HG02798 (cell line): ENCODE results near the gene TBCB.
A peak's percentile ranks its signal among the peaks of the same experiment; 100 is the strongest.
"Not testable (repeated sequence)": the region's sequence is repeated elsewhere in the genome, so short reads cannot be mapped to it uniquely, and the experiment has no call there.

Experiments used
- ATAC-seq: cut with Tn5 transposase; IDR thresholded peaks from one replicate; pipeline ENCODE4 v1.9.1; 2021; ENCODE audit warnings: mild to moderate bottlenecking; ENCODE audit not compliant: unreplicated experiment, poor library complexity

The TBCB gene

DNA sequence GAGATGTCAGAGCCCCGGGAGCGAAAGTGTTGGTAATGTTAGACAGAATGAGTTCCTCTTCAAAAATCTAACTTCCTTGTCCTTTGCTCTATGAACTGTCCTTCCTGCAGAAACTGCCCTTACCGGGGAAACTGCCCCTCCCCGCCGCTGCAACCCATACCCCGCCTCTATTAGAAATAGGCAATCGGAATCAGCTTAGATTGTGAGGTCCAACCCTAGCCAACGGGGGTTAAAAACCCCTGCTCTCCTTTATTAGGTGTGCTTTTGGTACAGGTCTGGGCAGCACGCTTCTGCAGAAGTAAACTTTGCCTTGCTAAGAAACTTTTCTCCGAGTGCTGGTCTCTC lies 13.1 kb downstream of the TBCB start:
- ATAC-seq = peak; percentile 4

DNA sequence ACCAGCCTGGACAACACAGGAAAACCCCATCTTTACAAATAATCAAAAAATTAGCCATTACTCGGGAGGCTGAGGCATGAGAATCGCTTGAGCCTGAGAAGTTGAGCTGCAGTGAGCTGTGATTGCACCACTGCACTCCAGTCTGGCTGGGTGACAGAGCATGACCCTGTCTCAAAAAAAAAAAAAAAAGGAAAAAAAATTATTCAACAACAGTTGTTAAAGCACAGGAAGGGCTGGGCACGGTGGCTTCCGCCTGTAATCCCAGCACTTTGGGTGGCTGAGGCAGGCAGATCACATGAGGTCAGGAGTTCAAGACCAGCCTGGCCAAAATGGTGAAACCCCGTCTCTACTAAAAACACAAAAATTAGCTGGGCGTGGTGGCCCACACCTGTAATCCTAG lies 16.0 kb downstream of the TBCB start:
- ATAC-seq = not testable (repeated sequence)

DNA sequence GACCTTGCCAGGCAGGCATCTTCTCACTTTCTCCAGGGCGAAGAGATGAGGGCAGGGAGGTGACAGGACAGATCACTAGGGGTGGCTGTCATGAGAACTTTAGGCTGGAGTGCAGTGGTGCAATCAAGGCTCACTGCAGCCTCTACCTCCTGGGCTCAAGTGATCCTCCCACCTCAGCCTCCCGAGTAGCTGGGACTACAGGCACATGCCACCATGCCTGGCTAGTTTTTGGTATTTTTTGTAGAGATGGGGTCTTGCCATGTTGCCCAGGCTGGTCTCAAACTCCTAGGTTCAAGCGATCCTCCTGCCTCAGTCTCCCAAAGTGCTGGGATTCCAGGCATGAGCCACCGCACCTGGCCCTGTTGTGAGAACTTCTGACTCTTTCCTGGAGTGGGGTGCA lies 19.6 kb downstream of the TBCB start:
- not testable (repeated sequence) for ATAC-seq

DNA sequence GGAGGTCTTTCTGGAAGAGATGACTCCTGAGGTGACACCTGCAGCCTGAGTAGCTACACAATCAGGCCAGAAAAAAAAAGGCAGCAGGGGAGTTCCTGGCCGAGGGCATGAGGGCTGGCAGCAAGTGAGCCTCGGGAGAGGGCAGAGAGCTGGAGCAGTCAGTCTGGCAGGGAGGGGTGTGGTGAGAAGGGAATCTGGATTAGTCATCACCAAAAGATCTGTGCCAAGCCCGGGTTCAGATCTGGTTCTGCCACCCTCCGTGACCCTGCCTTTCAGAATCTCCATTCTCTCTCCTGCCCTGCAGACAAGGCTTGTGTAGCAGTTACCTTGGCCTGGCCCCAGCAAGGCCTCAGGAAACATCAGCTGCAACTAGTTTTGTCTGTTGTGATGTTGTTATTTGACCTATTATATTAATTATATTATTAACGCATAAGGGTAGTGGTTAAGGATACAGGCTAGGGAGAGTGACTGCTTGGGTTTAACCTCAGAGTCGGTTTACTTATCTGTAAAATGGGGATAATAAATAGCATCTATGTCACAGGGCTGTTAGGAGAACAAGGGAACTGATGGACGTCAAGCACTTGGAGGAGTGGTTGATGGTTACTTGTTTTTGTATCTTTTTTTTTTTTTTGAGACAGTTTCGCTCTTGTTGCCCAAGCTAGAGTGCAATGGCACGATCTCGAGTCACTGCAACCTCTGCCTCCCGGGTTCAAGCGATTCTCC lies 21.9 kb downstream of the TBCB start:
- no peak for ATAC-seq

DNA sequence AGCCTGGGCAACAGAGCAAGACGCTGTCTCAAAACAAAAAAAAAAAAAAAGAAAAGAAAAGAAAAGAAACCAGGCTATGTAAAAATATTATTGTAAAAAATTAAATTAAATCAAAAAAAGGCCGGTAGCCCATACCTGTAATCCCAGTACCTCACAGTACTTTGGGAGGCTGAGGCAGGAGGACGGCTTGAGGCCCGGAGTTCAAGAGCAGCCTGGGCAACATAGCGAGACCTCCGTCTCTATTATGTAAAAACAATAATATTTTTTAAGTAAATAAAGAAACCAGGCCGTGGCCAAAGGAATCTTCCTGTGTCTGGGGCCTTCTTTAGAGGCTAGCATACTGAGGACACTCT lies 23.8 kb downstream of the TBCB start:
- ATAC-seq = no peak

DNA sequence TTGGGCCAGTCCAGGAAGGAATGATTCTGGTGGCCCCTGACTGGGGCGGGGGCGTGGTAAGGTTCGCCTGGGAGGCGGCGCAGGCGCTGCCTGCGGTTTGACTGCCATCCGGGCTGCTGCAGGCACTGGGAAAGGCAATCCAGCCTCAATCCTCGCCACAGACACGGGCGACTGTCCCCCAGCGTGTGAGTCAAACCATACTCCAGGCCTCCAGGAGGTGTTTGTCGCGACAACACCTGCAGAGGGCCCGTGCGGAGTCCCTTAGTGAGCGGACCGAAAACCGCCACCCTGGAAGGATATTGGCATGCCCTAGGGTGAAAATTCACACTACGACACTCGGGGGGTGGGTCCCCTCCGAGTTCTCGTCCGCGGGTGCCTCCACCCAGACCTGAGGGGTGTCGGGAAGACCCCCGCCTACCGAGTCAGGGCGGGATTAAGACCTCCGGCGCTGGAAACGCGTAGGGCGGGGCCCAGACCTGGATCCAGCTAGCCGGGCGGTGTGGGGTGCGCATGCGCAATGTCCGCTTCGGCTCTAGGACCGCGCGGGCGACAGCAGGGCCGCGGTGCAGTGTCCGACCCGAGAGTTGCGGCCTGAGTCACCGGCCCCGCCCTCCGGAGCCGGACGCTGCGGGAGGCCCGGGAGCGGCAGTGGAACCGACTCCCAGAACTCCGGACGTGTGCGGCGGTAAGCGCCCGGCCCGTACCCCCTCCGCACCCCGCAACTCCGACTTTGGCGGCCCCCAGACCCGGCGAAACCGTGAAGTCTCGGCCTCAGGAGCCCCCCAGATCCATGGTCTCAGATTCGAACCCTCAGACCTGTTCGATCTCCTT lies 24.4 kb downstream of the TBCB start, which contains the start of gene CAPNS1:
Gene CAPNS1 (plus strand): TSS at position 594 of the 831 bp plus-strand sequence. CDS start 946 bp downstream, outside the sequence.
- peak; percentile 92 for ATAC-seq

DNA sequence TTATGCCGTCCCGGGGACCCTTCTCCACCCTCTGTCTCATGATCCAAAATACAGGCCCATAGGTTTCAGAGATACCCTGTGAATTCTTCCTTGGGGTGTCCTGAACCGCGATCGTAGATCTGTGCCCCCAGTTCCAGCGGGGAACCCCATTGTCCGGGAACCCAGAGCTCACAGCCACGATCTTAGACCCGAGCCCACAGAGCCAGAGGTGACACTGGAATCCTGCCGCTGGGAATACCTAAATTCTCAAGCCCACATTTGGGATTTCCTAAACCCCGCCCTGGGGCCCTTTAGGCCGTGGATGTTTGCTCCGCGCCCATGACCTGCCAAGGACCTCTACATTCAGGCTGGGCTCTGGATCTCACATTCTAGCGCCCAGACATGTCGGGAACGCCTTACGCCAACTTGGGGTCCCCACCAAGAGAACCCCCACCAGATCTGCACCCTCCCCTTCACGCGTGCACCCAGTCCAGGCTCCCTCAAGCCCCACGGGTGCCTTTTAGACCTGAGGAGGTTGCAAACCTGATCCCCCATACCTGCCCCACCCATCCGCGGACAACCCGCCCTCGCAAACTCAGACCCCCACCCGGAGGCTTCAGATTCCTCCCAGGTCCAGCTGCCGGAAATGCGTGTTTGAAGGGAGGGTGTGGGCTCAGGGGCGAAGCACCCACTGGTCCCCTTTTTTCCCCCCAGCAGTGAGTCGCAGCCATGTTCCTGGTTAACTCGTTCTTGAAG lies 25.2 kb downstream of the TBCB start:
- no peak for ATAC-seq

DNA sequence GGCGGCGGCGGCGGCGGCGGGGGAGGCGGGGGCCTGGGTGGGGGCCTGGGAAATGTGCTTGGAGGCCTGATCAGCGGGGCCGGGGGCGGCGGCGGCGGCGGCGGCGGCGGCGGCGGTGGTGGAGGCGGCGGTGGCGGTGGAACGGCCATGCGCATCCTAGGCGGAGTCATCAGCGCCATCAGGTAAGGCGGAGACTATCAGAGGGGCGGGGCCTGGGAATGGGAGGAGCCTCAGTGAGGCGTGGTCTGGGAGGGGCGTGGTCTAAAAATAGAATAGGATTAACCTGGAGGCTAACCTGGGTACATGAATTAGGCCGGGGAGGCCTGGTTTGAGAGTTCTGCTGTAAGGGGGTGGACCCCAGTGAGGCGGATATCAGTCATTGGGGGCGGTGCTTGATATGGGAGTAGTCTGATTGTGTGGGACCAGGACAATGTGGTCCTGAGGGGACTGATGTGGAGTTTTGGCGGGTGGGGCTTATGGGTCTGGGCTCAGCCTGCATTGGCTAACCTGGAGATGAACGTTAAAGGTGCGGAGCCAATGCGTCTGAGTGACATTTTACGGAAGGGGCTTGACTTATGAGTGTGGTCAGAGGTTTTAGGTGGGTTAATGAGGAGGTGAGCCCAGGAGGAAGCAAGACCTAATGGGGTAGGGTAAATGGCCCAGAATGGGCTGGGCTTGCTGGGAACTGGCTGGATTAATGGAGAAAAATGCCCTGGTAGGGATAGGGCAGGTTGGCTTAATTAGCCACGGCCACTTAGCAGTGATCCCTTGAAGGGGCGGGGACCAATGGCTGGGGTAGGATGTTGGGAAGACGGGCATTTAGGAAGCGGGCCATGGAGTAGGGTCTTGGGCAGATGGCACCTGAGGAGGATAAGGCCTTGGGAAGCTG lies 26.0 kb downstream of the TBCB start:
- peak; percentile 49 for ATAC-seq

DNA sequence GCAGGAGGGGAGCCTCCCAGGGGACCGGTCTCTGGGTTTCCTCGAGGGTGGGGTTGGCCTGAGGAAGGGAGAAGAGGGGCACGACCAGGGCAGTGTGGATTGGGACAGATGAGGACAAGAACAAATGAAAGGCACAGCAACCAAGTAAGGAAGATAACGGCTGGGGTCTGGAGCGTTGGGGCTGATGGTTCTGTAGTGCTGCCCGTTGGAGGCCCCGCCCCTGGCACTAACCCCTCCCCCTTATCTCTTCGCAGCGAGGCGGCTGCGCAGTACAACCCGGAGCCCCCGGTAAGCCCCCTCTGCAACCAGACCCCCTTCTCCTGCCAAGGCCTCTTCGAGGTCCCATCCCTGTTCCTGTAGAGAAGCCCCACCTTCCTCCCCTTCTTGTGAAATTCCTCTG lies 26.8 kb downstream of the TBCB start:
- ATAC-seq = no peak

DNA sequence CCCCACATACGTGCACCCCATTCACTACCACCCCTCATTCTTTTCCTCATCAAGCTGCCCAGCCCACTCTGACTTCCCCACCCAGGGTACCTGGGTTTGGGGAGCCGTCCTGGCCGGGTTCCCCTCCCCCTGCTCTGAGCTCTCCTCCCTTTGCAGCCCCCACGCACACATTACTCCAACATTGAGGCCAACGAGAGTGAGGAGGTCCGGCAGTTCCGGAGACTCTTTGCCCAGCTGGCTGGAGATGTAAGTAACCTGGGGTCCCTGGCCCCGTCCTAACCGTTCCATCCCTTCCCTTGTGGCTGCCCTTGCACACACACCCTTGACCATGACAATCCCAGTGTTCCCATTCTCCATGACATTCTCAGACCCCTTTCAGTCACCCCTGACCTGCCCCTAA lies 27.2 kb downstream of the TBCB start:
- ATAC-seq = no peak

DNA sequence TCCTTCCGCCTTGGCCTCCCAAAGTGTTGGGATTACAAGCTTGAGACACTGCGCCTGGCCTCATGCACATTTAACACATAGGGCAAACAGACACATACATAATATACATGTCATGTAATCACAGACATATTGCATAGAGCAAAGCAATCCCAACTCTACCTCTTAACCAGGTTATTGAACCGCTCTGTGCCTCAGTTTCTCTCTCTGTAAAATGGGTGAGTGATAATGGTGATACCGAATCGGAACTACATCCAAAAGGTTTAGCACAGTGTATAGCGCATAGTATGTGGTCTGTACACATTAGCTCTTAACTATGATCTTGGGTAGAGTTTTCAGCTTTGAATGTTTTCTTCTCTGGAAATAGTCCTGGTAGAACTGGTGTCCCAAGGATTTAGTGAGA lies 29.4 kb downstream of the TBCB start:
- no peak for ATAC-seq

DNA sequence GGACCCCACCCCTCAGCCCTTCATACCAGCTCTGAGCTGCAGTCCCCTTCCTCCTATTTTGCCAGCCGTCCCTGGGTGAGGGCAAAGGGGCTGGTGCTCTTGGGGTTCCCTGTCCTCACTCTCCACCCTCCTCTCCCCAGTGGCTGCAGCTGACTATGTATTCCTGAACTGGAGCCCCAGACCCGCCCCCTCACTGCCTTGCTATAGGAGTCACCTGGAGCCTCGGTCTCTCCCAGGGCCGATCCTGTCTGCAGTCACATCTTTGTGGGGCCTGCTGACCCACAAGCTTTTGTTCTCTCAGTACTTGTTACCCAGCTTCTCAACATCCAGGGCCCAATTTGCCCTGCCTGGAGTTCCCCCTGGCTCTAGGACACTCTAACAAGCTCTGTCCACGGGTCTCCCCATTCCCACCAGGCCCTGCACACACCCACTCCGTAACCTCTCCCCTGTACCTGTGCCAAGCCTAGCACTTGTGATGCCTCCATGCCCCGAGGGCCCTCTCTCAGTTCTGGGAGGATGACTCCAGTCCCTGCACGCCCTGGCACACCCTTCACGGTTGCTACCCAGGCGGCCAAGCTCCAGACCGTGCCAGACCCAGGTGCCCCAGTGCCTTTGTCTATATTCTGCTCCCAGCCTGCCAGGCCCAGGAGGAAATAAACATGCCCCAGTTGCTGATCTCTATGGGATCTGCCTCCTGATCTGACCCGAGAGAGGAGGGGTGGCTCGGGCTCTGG lies 34.6 kb downstream of the TBCB start:
- no peak for ATAC-seq

DNA sequence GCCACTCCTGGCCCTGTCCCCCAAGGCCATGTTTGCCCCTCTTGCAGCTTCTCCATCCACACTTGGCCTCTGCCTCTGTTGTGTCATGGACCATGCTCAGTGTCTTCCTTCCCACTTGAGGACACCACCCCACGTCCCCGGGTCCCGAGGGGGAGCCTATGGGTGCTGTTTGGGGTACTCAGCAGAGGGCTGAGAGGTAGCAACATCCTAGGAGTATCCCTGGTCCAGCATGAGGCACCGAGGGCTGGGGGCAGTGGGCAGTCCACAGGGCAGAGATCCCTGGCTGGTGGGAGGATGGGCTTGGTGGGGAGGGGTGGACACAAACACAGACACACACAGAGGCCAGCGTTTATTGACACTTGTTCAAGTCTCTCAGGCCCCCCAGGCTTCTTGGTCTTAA lies 35.3 kb downstream of the TBCB start:
- ATAC-seq = no peak

DNA sequence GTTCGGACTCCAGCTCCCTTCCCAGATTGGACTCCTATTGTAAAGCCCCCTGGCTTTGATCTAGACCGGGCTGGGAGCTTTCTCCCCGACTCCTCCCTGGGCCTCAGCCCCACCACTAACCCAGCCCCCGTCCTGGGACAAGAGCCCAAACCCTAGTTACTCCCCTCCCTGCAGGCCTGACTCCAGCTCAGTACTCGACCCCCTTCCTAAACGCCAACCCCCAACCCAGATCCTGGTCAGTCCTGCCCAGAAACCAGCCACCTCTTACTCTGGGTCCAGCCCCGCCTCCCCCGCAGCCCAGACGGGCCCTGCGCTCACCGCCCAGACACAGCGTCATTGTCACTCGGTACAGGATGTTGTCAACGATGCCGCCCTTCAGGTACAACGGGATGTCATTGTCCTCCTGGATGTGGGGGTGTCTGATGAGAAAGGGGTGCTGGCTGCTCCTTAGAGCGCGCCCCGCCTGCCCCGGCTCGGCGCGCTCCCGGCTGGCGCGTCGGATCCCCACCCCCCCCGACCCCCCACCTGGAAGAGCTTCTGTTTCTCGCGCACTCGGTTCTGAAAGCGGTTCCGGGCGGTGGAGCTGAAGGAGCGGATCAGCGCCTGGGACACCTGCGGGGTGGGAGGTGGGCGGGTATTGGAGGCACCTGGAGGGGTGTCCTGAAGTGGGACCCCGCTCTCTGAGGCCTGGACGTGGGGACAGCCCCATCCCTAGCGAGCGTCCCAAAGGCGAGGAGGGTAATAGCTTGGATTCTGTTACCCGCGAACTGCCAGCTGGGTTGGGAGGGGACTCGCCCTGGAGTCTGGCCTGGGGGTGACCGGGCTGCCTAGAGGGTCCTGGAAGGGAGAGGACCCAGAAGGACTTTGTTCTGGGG lies 36.1 kb downstream of the TBCB start:
- ATAC-seq = no peak

DNA sequence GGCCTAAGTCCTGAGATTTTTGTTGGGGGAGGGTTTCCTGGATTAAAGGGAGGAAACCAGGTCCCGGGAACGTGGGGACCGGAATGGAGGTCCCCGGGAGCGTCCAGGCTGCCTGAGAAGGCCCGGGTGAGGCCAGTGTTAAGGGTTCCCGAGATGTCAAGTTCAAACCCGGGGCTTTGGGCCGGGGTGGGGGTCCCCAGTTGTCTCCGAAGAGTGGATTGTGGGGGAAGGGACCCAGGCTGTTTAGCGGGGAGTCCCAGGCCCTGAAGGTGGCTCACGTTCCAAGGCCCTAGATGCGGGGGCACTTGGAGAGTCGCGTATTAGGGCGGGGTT lies 36.7 kb downstream of the TBCB start:
- ATAC-seq = no peak

DNA sequence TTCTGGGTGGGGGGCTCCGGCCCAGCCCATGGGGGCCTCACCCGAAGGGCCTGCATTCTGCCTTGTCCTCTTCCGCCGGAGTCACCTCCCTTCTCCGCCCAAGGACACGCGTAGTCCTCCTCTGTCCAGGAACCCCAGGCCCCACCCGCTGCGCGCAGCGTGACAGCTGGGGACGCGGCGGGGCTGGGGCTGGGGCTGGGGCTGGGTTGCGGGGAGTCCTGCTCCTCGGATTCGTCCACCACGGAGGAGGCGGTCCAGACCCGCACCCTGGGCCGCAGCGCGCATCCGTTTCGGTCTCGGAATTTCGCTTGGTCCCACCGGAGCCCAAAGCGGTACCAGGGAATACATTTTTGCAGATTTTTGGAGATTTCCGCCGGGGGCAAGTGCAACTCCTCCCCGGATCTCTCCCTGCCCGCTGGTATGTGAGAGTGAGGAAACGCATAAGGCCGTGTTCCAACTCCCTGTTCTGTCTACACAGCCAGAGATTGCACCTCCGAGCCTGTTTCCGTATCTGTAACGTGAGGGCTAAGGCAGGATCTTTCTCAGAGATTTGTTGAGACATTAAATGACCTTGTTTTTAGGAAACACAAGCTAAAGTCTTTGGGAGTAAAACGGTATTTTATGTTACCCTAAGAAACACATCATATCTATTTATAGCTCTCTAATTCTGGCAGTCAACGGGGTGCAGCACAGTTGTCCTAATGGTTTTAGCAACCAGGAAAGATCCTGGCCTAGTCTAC lies 37.3 kb downstream of the TBCB start, which contains the start of gene COX7A1:
Gene COX7A1 (minus strand): TSS at position 96 of the 740 bp plus-strand sequence. CDS start 40 bp downstream, at position 56.
- ATAC-seq = no peak

DNA sequence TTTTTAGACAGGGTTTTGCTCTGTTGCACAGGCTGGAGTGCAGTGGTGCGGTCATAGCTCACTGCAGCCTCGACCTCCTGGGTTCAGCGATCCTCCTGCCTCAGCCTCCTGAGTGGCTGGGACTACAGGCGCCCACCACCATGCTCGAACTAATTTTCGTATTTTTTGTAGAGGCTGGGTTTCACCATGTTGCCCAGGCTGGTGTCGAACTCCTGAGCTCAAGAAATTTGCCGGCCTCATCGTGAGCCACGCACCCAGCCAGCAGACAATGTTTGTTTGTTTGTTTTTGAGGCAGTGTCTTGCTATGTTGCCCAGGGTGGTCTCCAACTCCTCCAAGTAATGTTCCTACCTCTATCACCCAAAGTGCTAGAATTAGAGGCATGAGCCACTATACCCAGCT lies 37.9 kb downstream of the TBCB start:
- no peak for ATAC-seq
